HG03460 (cell line): ENCODE results near the gene SAPCD2.
"Not testable (repeated sequence)": the region's sequence is repeated elsewhere in the genome, so short reads cannot be mapped to it uniquely, and the experiment has no call there.

Source experiments
- ATAC-seq: cut with Tn5 transposase; IDR thresholded peaks from one replicate; pipeline ENCODE4 v1.9.1; 2021; ENCODE audit not compliant: unreplicated experiment

The SAPCD2 gene

GRCh38 chr9:137065336-137065967, 4.9 kb downstream of the SAPCD2 start:
- ATAC-seq: no peak

GRCh38 chr9:137064880-137065164, 5.5 kb downstream of the SAPCD2 start:
- ATAC-seq: no peak

GRCh38 chr9:137064027-137064879, 6.1 kb downstream of the SAPCD2 start:
- no peak for ATAC-seq

DNA sequence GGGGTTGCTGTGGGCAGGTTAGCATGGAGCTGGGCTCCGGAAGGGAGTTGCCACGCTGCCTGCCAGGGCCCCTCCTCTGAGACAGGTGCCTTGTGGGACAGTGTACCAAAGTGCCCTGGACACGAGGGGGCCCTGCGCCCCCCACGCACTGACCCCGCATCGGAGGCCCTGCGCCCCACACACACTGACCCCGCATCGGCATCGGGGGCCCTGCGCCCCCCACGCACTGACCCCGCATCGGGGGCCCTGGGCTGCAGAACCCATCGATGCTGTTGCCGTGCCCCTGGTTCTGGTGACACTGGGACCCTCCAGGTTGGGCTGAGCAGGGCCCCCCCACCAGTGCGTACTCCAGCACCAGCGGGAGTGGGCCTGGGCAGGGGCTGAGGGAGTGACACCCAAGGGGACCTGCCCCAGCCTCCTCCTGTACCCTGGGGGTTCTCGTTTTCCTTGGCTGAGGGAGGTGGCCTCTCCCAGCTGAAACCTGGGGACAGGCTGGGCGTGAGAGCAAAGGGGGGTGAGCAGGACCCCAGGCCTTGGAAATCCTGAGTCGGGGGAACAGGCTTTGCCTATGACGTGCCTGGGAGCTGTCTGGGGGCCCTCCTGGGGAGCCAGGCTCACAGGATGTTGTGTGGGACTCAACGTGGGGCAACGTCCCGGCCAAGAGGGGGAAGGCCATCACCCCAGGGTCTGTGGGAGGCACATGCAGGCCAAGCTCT, 6.9 kb downstream of the SAPCD2 start:
- no peak for ATAC-seq

GRCh38 chr9:137062798-137063197, 7.6 kb downstream of the SAPCD2 start:
- ATAC-seq: not testable (repeated sequence)

DNA sequence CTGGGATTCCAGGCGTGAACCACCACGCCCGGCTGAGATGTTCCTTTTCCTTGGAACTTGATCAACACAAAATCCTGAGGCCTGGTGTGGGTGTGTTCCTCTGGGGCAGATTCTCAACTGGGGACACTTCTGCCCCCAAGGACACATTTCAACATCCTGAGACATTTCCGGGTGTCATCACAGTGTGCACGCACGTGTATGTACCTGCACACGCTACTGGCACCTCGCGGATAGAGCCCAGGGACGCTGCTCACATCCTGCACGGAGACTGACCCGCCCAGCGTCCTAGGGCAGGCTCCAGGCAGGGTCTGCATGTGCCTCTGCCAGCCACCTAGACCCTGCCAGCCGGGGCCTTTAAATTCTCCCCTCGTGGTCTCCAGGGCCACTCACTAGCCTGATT, 8.0 kb downstream of the SAPCD2 start:
- no peak for ATAC-seq

- ATAC-seq: no peak
These were observed 11.7 kb downstream of the SAPCD2 start for GRCh38 chr9:137058521-137059234.

DNA sequence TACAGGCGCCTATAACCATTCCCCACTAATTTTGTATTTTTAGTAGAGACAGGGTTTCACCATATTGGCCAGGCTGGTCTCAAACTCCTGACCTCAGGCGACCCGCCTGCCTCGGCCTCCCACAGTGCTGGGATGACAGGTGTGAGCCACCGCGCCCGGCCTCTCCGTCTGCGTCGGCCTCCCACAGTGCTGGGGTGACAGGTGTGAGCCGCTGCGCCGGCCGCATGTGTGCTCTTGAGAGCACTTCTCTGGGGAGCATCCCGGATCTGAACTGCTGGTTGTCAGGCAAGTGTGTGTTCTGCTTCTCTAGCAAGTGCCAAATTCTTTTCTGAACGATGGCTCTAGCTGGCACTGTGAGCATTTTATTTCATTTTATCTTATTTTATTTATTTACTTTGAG, 12.8 kb downstream of the SAPCD2 start:
- no peak for ATAC-seq

- no peak for ATAC-seq
These were observed 13.5 kb downstream of the SAPCD2 start for GRCh38 chr9:137056739-137057415.

GRCh38 chr9:137055385-137056364, 14.7 kb downstream of the SAPCD2 start:
- no peak for ATAC-seq

DNA sequence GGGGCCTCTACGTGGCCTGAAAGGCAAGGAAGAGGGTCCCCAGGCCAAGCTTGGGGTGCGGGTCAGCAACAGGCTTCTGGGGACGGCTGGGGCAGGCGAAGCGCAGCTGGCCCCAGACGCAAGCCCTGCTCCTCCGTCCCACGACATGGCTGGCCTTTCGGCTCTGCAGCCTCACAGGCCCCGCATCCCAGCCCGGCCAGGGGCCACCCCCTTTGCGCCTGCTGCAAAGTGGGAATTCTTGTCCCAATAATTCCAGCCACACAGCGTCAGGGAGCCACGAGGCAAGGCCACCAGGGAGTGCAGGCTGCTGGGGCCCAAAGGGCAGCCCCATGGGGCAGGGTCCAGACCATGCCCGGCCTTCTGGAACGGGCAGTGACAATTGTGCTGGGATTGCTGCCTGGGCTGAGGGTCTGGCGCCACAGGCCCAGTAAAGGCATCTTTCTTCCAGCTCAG, 15.4 kb downstream of the SAPCD2 start:
- no peak for ATAC-seq

- ATAC-seq: no peak
These were observed 16.1 kb downstream of the SAPCD2 start, which contains the start of gene ENTPD2 for GRCh38 chr9:137053944-137054931. Gene ENTPD2, minus strand, starts transcription at chr9:137054061. Its CDS starts 64 bp downstream, at chr9:137053997.

- ATAC-seq: no peak
These were observed 17.1 kb downstream of the SAPCD2 start for GRCh38 chr9:137052998-137053943.

DNA sequence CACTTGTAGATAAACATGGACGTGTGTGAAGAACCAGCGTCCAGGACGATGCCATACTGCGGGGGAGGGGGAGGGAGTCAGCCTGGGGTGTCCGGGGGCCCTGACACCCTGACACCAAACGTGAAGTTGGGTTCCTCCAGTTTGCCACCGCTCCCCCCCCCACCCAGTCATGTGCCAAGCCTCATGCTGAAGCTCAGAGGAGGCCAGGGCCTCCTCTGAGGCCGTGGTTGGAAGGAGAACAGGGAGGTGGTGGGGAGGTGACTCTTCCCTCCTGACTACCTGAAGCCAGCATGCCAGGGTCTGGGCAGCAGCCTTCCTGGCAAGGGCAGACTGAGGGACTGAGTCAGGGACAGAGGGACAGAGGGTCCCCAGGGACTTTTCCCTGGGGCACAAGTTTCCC, 18.1 kb downstream of the SAPCD2 start:
- no peak for ATAC-seq

GRCh38 chr9:137051145-137051724, 19.1 kb downstream of the SAPCD2 start:
- ATAC-seq: no peak

- no peak for ATAC-seq
These were observed 19.8 kb downstream of the SAPCD2 start for GRCh38 chr9:137050570-137050969.
